Measurements from ENCODE around the gene PRKN.

PRKN gene

GRCh38 chr6:161961796-161962195, 765.8 kb downstream of the PRKN start:
- no peak overlapping the region for H3K4me3 ChIP-seq (ENCODE audit: low read depth, low read length)
- in situ Hi-C loops (cut with HindIII; ENCODE audit: low sequenced_read_pairs), result no loop called here
- no peak for DNase-seq (ENCODE audit: low read depth, low spot score)
- no peak for TF ChIP-seq CTCF (IDR thresholded peaks at IDR 0.05; ENCODE audit: low read depth, low read length)

GRCh38 chr6:161961046-161961445, 766.5 kb downstream of the PRKN start:
- H3K4me3 ChIP-seq (ENCODE audit: low read depth, low read length), result no peak overlapping the region
- no peak for DNase-seq (ENCODE audit: low read depth, low spot score)
- in situ Hi-C loops (cut with HindIII; ENCODE audit: low sequenced_read_pairs), result no loop called here
- TF ChIP-seq CTCF (IDR thresholded peaks at IDR 0.05; ENCODE audit: low read depth, low read length), result no peak

- no peak for TF ChIP-seq CTCF (IDR thresholded peaks at IDR 0.05; ENCODE audit: low read depth, low read length)
- DNase-seq (ENCODE audit: low read depth, low spot score), result no peak
- in situ Hi-C loops (cut with HindIII; ENCODE audit: low sequenced_read_pairs), result no loop called here
- no peak overlapping the region for H3K4me3 ChIP-seq (ENCODE audit: low read depth, low read length)
Measured at GRCh38 chr6:161959072-161959471, 768.5 kb downstream of the PRKN start.

- no peak for TF ChIP-seq CTCF (IDR thresholded peaks at IDR 0.05; ENCODE audit: low read depth, low read length)
- no peak overlapping the region for H3K4me3 ChIP-seq (ENCODE audit: low read depth, low read length)
- in situ Hi-C loops (cut with HindIII; ENCODE audit: low sequenced_read_pairs), result no loop called here
- no peak for DNase-seq (ENCODE audit: low read depth, low spot score)
Measured at GRCh38 chr6:161956082-161956481, 771.5 kb downstream of the PRKN start.

- TF ChIP-seq CTCF (IDR thresholded peaks at IDR 0.05; ENCODE audit: low read depth, low read length), result no peak
- DNase-seq (ENCODE audit: low read depth, low spot score), result no peak
- no peak overlapping the region for H3K4me3 ChIP-seq (ENCODE audit: low read depth, low read length)
- in situ Hi-C loops (cut with HindIII; ENCODE audit: low sequenced_read_pairs), result no loop called here
Measured at GRCh38 chr6:161954699-161955276, 772.8 kb downstream of the PRKN start.

GRCh38 chr6:161954077-161954476, 773.5 kb downstream of the PRKN start:
- in situ Hi-C loops (cut with HindIII; ENCODE audit: low sequenced_read_pairs), result no loop called here
- DNase-seq (ENCODE audit: low read depth, low spot score), result no peak
- TF ChIP-seq CTCF (IDR thresholded peaks at IDR 0.05; ENCODE audit: low read depth, low read length), result no peak
- no peak overlapping the region for H3K4me3 ChIP-seq (ENCODE audit: low read depth, low read length)

- no peak for TF ChIP-seq CTCF (IDR thresholded peaks at IDR 0.05; ENCODE audit: low read depth, low read length)
- DNase-seq (ENCODE audit: low read depth, low spot score), result no peak
- no peak overlapping the region for H3K4me3 ChIP-seq (ENCODE audit: low read depth, low read length)
- in situ Hi-C loops (cut with HindIII; ENCODE audit: low sequenced_read_pairs), result no loop called here
Measured at GRCh38 chr6:161951126-161951525, 776.4 kb downstream of the PRKN start.

Data from astrocyte of the spinal cord (primary cell).